OCI-LY7 (cell line): Measurements from ENCODE around the gene ANAPC15.

Experiments used
- EZH2phosphoT487 ChIP-seq: fragments of 200-600 bp; sonication (generic); IDR thresholded peaks from 2 replicates; pipeline ENCODE4 v1.6.1; 2018; ENCODE audit warnings: low read depth, borderline replicate concordance, mild to moderate bottlenecking, mixed run types, antibody characterized with exemption, low read length, moderate library complexity, mixed read lengths
- TF ChIP-seq, protein P1 (sequence below): fragments of 200-600 bp; sonication (generic); conservative IDR thresholded peaks from 2 replicates; pipeline ENCODE4 v1.5.1; 2014; ENCODE audit warnings: mild to moderate bottlenecking, antibody characterized with exemption, low read length, moderate library complexity, mixed read lengths

DNA sequence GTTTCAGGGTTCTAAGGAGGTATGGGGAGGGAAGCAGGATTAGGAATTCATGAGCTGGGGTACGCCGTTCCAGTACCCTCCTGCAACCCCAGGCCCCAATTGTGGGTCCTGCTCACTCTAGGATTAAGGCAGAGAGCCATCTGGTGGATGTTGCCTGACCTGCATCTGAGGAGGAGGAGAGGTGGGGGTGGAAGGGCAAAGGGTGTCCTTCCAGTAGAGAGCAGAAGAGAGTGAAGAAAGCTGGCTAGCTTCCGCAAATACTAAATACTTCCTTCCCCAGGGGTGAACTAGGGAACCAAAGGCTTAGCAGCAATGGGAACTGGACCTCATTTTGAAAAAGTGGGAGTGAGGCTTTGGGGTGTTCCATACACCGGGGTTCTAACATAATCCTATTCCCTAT lies 21.2 kb downstream of the ANAPC15 start:
- TF ChIP-seq, protein P1, sequence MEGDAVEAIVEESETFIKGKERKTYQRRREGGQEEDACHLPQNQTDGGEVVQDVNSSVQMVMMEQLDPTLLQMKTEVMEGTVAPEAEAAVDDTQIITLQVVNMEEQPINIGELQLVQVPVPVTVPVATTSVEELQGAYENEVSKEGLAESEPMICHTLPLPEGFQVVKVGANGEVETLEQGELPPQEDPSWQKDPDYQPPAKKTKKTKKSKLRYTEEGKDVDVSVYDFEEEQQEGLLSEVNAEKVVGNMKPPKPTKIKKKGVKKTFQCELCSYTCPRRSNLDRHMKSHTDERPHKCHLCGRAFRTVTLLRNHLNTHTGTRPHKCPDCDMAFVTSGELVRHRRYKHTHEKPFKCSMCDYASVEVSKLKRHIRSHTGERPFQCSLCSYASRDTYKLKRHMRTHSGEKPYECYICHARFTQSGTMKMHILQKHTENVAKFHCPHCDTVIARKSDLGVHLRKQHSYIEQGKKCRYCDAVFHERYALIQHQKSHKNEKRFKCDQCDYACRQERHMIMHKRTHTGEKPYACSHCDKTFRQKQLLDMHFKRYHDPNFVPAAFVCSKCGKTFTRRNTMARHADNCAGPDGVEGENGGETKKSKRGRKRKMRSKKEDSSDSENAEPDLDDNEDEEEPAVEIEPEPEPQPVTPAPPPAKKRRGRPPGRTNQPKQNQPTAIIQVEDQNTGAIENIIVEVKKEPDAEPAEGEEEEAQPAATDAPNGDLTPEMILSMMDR: peak; percentile 95
- TF ChIP-seq EZH2phosphoT487: no peak
